Measurements from ENCODE around the gene STK32B. TPM values are rescaled to one million over a fixed set of nuclear protein-coding genes. Genes with fewer than 3 reads are reported as not detected.
A peak's percentile ranks its signal among the peaks of the same experiment; 100 is the strongest.

STK32B gene
- total and polyA plus RNA-seq, 8 donors = 0.61 to 5.5 (median 3.1) TPM

DNA sequence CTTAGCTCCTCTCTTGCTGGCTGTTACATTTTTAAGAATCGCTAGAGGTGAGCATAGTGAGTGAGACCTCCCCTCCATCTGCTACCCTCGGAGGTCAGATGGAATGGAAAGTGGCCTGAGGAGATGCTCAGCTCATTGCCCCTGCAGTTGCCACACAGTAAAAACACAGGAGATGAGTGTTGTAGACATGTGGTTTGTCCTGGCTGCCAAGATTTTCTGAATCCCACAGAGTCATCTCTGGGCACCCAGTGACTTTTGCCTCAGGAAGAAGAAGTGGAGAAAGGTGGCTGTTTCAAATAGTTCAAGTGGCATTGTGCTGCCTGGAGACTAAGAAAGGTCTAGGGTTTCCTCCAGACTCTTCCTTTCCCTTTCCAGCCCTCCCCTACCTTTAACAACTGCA is 271.0 kb downstream of the STK32B start:
- intact Hi-C loops (cut with DNase I; ENCODE audit: low total_unique reads) = no loop called here
- Histone ChIP-seq H3K27me3 (no peaks in the 10 kb centered on the region), H3K27ac (no peak overlapping the region), H3K9me3 (peaks cover 0 to 18% (median 13%) of the 10 kb centered on the region in 4 donors), H3K4me3 (no peak overlapping the region), H3K36me3 (no peaks in the 10 kb centered on the region), H3K4me1 (no peaks in the 10 kb centered on the region)
- WGBS, 5 donors = 69 to 90% (median 83%) methylated on average over 2 of the region's 2 CpGs
- no peak for DNase-seq
- no peak for TF ChIP-seq POLR2AphosphoS5 (IDR thresholded peaks at IDR 0.05)
- TF ChIP-seq POLR2A (IDR thresholded peaks at IDR 0.05) = no peak

DNA sequence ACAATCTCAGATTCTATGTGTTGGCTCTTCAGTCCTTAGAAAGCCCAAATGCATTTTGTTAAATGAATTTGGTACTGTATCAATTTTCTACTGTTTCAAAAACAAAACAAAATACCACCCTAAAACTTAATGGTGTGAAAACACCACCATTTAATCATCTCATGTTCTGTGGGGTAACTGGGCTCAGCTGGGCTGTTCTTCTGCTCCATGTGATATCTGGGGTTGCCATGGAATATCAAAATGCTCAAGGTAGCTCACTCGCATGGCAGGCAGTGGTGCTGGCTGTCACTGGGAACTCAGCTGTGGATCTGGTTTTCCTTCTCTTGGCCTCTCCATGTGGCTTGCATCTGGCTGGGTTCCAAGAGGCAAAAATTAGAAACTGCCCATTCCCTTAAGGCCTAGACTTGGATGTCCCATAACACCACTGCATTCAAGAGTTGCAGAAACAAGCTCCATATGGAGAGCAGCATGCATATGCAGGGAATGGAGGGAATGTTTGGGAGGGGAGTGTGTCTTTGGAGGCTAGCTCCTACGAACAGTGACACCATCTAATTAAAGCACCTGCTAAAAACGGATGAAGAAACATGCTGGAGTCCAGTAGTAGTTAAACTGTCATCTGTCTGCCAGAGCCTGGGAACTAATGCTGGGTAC is 279.2 kb downstream of the STK32B start:
- H3K4me1 ChIP-seq = no peaks in the 10 kb centered on the region
- DNase-seq = no peak
- no peak for TF ChIP-seq POLR2AphosphoS5 (IDR thresholded peaks at IDR 0.05)
- TF ChIP-seq EP300 (IDR thresholded peaks at IDR 0.05) = no peak
- TF ChIP-seq, protein P1, sequence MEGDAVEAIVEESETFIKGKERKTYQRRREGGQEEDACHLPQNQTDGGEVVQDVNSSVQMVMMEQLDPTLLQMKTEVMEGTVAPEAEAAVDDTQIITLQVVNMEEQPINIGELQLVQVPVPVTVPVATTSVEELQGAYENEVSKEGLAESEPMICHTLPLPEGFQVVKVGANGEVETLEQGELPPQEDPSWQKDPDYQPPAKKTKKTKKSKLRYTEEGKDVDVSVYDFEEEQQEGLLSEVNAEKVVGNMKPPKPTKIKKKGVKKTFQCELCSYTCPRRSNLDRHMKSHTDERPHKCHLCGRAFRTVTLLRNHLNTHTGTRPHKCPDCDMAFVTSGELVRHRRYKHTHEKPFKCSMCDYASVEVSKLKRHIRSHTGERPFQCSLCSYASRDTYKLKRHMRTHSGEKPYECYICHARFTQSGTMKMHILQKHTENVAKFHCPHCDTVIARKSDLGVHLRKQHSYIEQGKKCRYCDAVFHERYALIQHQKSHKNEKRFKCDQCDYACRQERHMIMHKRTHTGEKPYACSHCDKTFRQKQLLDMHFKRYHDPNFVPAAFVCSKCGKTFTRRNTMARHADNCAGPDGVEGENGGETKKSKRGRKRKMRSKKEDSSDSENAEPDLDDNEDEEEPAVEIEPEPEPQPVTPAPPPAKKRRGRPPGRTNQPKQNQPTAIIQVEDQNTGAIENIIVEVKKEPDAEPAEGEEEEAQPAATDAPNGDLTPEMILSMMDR (IDR thresholded peaks at IDR 0.05) = no peak
- TF ChIP-seq POLR2A (IDR thresholded peaks at IDR 0.05) = no peak
- no peak overlapping the region for H3K4me3 ChIP-seq
- peaks cover 0 to 16% (median 0%) of the 10 kb centered on the region in 4 donors for H3K36me3 ChIP-seq
- no peaks in the 10 kb centered on the region for H3K27me3 ChIP-seq
- 69 to 87% (median 76%) methylated on average over 3 of the region's 3 CpGs for WGBS, 5 donors
- no peak overlapping the region for H3K27ac ChIP-seq
- H3K9me3 ChIP-seq = peaks cover 0 to 34% (median 17%) of the 10 kb centered on the region in 4 donors
- intact Hi-C loops (cut with DNase I; ENCODE audit: low total_unique reads) = no loop called here

DNA sequence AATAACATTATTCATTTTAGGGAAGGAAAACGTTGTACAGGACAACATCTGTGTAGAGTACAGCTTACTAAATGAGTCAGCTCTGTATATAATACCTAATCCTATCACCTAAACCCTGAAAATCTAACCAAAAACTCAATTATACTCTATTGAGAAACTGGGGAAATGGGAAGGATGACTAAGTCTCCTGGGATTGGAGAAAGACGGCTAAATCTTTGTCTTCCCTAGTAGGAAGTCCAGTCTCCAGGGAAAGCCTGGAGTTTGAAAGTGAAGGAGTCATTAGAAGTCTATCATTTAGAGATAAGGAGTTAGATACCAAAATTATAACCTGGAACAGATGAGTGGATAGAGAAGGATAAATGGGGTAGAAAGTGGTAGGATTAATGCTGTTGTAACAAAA is 286.5 kb downstream of the STK32B start:
- Histone ChIP-seq H3K27me3 (no peaks in the 10 kb centered on the region), H3K4me3 (no peak overlapping the region), H3K27ac (no peak overlapping the region), H3K36me3 (no peaks in the 10 kb centered on the region), H3K4me1 (no peaks in the 10 kb centered on the region), H3K9me3 (peaks cover 0 to 6% (median 0%) of the 10 kb centered on the region in 4 donors)
- no peak for DNase-seq
- intact Hi-C loops (cut with DNase I; ENCODE audit: low total_unique reads) = no loop called here
- TF ChIP-seq POLR2A (IDR thresholded peaks at IDR 0.05) = no peak
- TF ChIP-seq, protein P1 (IDR thresholded peaks at IDR 0.05) = no peak
- TF ChIP-seq EP300 (IDR thresholded peaks at IDR 0.05) = no peak
- TF ChIP-seq POLR2AphosphoS5 (IDR thresholded peaks at IDR 0.05) = no peak
- whole genome bisulfite sequencing, 5 donors = 52 to 69% (median 60%) methylated on average over 2 of the region's 2 CpGs

DNA sequence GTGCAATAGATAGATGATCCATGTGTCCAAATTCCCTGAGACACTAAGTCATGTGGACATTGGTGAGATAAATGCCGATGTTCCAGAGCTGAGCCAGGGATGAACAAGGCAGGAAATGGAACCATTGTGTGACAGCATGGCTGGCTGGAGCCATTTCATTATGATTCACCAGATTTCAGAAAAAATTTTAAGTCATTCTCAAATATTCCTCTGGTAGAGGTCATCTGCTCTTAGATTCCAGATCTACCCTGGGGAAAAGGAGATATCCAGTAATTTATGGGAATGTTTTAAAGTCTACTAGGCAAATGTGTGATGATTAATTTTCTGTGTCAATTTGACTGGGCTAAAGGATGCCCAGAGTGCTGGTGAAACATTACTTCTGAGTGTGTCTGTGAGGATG is 287.3 kb downstream of the STK32B start:
- H3K36me3 ChIP-seq = no peaks in the 10 kb centered on the region
- H3K27me3 ChIP-seq = no peaks in the 10 kb centered on the region
- no peak overlapping the region for H3K27ac ChIP-seq
- TF ChIP-seq, protein P1 (IDR thresholded peaks at IDR 0.05) = no peak
- TF ChIP-seq POLR2AphosphoS5 (IDR thresholded peaks at IDR 0.05) (no peak), POLR2A (IDR thresholded peaks at IDR 0.05) (no peak), EP300 (IDR thresholded peaks at IDR 0.05) (no peak)
- no peaks in the 10 kb centered on the region for H3K4me1 ChIP-seq
- WGBS, 5 donors = 74 to 100% (median 94%) methylated on average over 1 of the region's 1 CpG
- DNase-seq = no peak
- H3K4me3 ChIP-seq = no peak overlapping the region
- peaks cover 0 to 6% (median 0%) of the 10 kb centered on the region in 4 donors for H3K9me3 ChIP-seq
- intact Hi-C loops (cut with DNase I; ENCODE audit: low total_unique reads) = no loop called here

DNA sequence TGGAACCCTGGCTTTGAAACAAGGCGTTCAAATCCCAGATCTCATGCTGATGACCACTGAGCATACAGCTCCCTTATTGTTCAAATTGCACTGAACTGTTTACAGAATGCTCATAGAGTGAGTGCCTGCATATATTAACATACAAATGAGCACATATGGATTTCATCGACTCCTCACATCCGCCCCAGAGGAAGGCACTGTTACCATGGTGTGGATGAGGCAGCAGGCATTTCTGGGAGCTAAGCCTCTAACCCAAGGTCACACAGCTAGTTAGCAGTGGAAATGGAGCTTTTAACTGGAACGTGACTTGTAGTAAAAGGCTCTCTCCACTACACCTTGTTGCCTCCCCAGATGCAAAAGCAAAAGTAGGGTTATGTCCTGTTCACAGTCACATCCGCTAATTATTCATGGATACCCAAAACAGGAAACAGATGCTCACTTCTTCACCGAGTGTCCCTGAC is 289.7 kb downstream of the STK32B start:
- Histone ChIP-seq H3K9me3 (peaks cover 0 to 6% (median 0%) of the 10 kb centered on the region in 4 donors), H3K27me3 (no peaks in the 10 kb centered on the region), H3K36me3 (no peaks in the 10 kb centered on the region), H3K4me1 (no peaks in the 10 kb centered on the region), H3K27ac (no peak overlapping the region), H3K4me3 (no peak overlapping the region)
- peak in 1 of 2 donors; percentile 7 for DNase-seq
- WGBS, 5 donors = 72 to 78% (median 75%) methylated on average over 6 of the region's 6 CpGs
- TF ChIP-seq, protein P1 (IDR thresholded peaks at IDR 0.05) = no peak
- TF ChIP-seq POLR2AphosphoS5 (IDR thresholded peaks at IDR 0.05) = no peak
- TF ChIP-seq POLR2A (IDR thresholded peaks at IDR 0.05) = no peak
- TF ChIP-seq EP300 (IDR thresholded peaks at IDR 0.05) = no peak
- intact Hi-C loops (cut with DNase I; ENCODE audit: low total_unique reads) = no loop called here

All from stomach (tissue), 9 donors.